A673 (cell line): Measurements from ENCODE around the gene EGFR. TPM values are rescaled to one million over a fixed set of nuclear protein-coding genes. Genes with fewer than 3 reads are reported as not detected.

Experiments
- BruUV-seq: library from RNA; stranded (reverse); fragments of 400-500 nt; replicated peaks from 2 replicates; lab custom pipeline; 2021; lab: Mats Ljungman, UMichigan
- CTCF ChIA-PET: fragments of 300-600 bp; sonication (Branson Sonifier 250); formaldehyde crosslinking; loops from one replicate; lab custom pipeline; 2022; ENCODE audit warnings: antibody characterized with exemption; lab: Charles Lee
- POLR2A ChIA-PET: fragments of 300-600 bp; sonication (Branson Sonifier 250); formaldehyde crosslinking; loops from one replicate; lab custom pipeline; 2022; ENCODE audit warnings: antibody characterized with exemption; ENCODE audit not compliant: low non-redundant PET; lab: Charles Lee
- DNase-seq: peaks from one replicate; pipeline ENCODE4 v3.0.0-alpha.2; 2015; ENCODE audit warnings: low spot score
- H3K27ac ChIP-seq: fragments of 200-600 bp; sonication (generic); 2 replicates; pipeline ENCODE4 v1.5.1; 2016; ENCODE audit warnings: mixed run types, low read depth, mild to moderate bottlenecking, mixed read lengths, antibody characterized with exemption, low read length; ENCODE audit not compliant: poor library complexity, severe bottlenecking
- H3K27me3 ChIP-seq: fragments of 200-600 bp; sonication (generic); replicated peaks from 2 replicates; pipeline ENCODE4 v1.6.1; 2017; ENCODE audit warnings: mixed run types, low read depth, mild to moderate bottlenecking, mixed read lengths, antibody characterized with exemption, low read length; ENCODE audit not compliant: insufficient read depth, poor library complexity
- H3K36me3 ChIP-seq: fragments of 200-600 bp; sonication (generic); 2 replicates; pipeline ENCODE4 v1.6.1; 2016; ENCODE audit warnings: mixed run types, mild to moderate bottlenecking, mixed read lengths, antibody characterized with exemption, low read length; ENCODE audit not compliant: insufficient read depth, poor library complexity, severe bottlenecking
- H3K4me1 ChIP-seq: fragments of 200-600 bp; sonication (generic); 2 replicates; pipeline ENCODE4 v1.6.1; 2017; ENCODE audit warnings: mixed run types, mild to moderate bottlenecking, mixed read lengths, antibody characterized with exemption, low read length; ENCODE audit not compliant: insufficient read depth, poor library complexity, severe bottlenecking
- H3K4me3 ChIP-seq: fragments of 200-600 bp; sonication (generic); 2 replicates; pipeline ENCODE4 v1.5.1; 2016; ENCODE audit warnings: low read depth, mixed run types, mild to moderate bottlenecking, mixed read lengths, low read length; ENCODE audit not compliant: poor library complexity, severe bottlenecking
- H3K9me3 ChIP-seq: fragments of 200-600 bp; sonication (generic); 2 replicates; pipeline ENCODE4 v1.6.1; 2016; ENCODE audit warnings: mixed run types, low read depth, mild to moderate bottlenecking, mixed read lengths, antibody characterized with exemption, low read length; ENCODE audit not compliant: poor library complexity, severe bottlenecking
- CTCF ChIP-seq: fragments of 300-800, 200-600 bp; sonication (generic); conservative IDR thresholded peaks from 2 replicates; pipeline ENCODE4 v1.5.1; 2017; ENCODE audit warnings: low read depth, mild to moderate bottlenecking, antibody characterized with exemption, low read length, moderate library complexity, mixed read lengths
- EZH2 ChIP-seq: fragments of 200-600 bp; sonication (generic); IDR thresholded peaks from 2 replicates; pipeline ENCODE4 v1.6.1; 2017; ENCODE audit warnings: borderline replicate concordance, low read depth, mild to moderate bottlenecking, mixed read lengths, antibody characterized with exemption, low read length; ENCODE audit not compliant: poor library complexity, severe bottlenecking
- intact Hi-C: fragments of 100-400 bp; cut with micrococcal nuclease; formaldehyde crosslinking; loops from one replicate; pipeline ENCODE4 v1.10.0; 2022; ENCODE audit not compliant: unreplicated experiment
- total RNA-seq: library from RNA; stranded (reverse); gene quantifications from 2 replicates; pipeline ENCODE4 v1.2.3, GENCODE V29; 2021

The EGFR gene
- total RNA-seq, 1 experiment from 2014 or later, result 0.84 TPM

GRCh38 chr7:55110993-55111361 lies 92.2 kb downstream of the EGFR start:
- ChIA-PET CTCF (no interaction called here), POLR2A (no interaction called here)
- intact Hi-C loops, result no loop called here
- no peak overlapping the region for H3K4me3 ChIP-seq
- no peaks in the 10 kb centered on the region for H3K4me1 ChIP-seq
- no peak for DNase-seq
- no peaks in the 10 kb centered on the region for H3K36me3 ChIP-seq
- no TSS peak for BruUV-seq
- TF ChIP-seq EZH2, result no peak
- no peak for TF ChIP-seq CTCF
- no peaks in the 10 kb centered on the region for H3K27me3 ChIP-seq
- H3K9me3 ChIP-seq, result no peaks in the 10 kb centered on the region
- no peak overlapping the region for H3K27ac ChIP-seq

- BruUV-seq, result no TSS peak
- intact Hi-C loops, result no loop called here
- no peak overlapping the region for H3K4me3 ChIP-seq
- no peaks in the 10 kb centered on the region for H3K4me1 ChIP-seq
- DNase-seq, result no peak
- no peak overlapping the region for H3K27ac ChIP-seq
- POLR2A ChIA-PET, result no interaction called here
- H3K9me3 ChIP-seq, result no peaks in the 10 kb centered on the region
- H3K27me3 ChIP-seq, result no peaks in the 10 kb centered on the region
- H3K36me3 ChIP-seq, result no peaks in the 10 kb centered on the region
- no peak for TF ChIP-seq CTCF
- CTCF ChIA-PET, result no interaction called here
Measured at GRCh38 chr7:55112056-55112455, 93.2 kb downstream of the EGFR start.

GRCh38 chr7:55113760-55114540 lies 95.1 kb downstream of the EGFR start:
- H3K36me3 ChIP-seq, result no peaks in the 10 kb centered on the region
- CTCF ChIA-PET, result no interaction called here
- DNase-seq, result no peak
- H3K4me3 ChIP-seq, result no peak overlapping the region
- POLR2A ChIA-PET, result no interaction called here
- H3K27ac ChIP-seq, result no peak overlapping the region
- TF ChIP-seq EZH2, result no peak
- TF ChIP-seq CTCF, result no peak
- H3K9me3 ChIP-seq, result no peaks in the 10 kb centered on the region
- no TSS peak for BruUV-seq
- no peaks in the 10 kb centered on the region for H3K27me3 ChIP-seq
- H3K4me1 ChIP-seq, result no peaks in the 10 kb centered on the region
- intact Hi-C loops, result no loop called here
